Heart left ventricle (tissue), 16 donors: Measurements from ENCODE around the gene MGA. TPM values are rescaled to one million over a fixed set of nuclear protein-coding genes. Genes with fewer than 3 reads are reported as not detected.

ENCODE experiments used
- ATAC-seq, 4 donors: fragments of 200-7000 bp; cut with Tn5 transposase; one replicate each; pipeline ENCODE4 v1.9.1; 2020 to 2022; ENCODE audit warnings: moderate library complexity in 4 of 4, mild to moderate bottlenecking in 3 of 4, moderate number of reproducible peaks in 1 of 4
- DNase-seq, 5 donors: peaks; one replicate each; pipeline ENCODE4 v3.0.0-alpha.2; 2020
- H3K27ac ChIP-seq, 12 donors: fragments of 200-600 bp; sonication (generic) in 4 of 12; one replicate each; pipeline versions ENCODE4 v1.5.0 to v1.8.0; 2016 to 2022; ENCODE audit warnings: mild to moderate bottlenecking in 2 of 12
- H3K27me3 ChIP-seq, 9 donors: fragments of 200-600 bp; sonication (generic) in 2 of 9; one replicate each; pipeline versions ENCODE4 v1.5.1 to v1.8.0; 2016 to 2022; ENCODE audit warnings: mild to moderate bottlenecking in 3 of 9
- H3K36me3 ChIP-seq, 9 donors: fragments of 200-600 bp; sonication (generic) in 2 of 9; one replicate each; pipeline versions ENCODE4 v1.5.0 to v1.8.0; 2018 to 2022; ENCODE audit warnings: mild to moderate bottlenecking in 2 of 9
- H3K4me1 ChIP-seq, 12 donors: fragments of 200-600 bp; sonication (generic) in 4 of 12; one replicate each; pipeline versions ENCODE4 v1.5.0 to v1.8.0; 2016 to 2022; ENCODE audit warnings: mild to moderate bottlenecking in 3 of 12
- H3K4me3 ChIP-seq, 12 donors: fragments of 200-600 bp; sonication (generic) in 4 of 12; one replicate each; pipeline versions ENCODE4 v1.5.0 to v1.8.0; 2017 to 2022; ENCODE audit warnings: mild to moderate bottlenecking in 9 of 12, moderate library complexity in 4 of 12
- H3K9me3 ChIP-seq, 12 donors: fragments of 200-600 bp; sonication (generic) in 4 of 12; one replicate each; pipeline versions ENCODE4 v1.5.0 to v1.8.0; 2016 to 2022; ENCODE audit warnings: mild to moderate bottlenecking in 1 of 12
- CTCF ChIP-seq, 12 donors: fragments of 200-600 bp; sonication (generic) in 4 of 12; IDR thresholded peaks; one replicate each; pipeline versions ENCODE4 v1.5.0 to v1.8.0; 2018 to 2022; ENCODE audit warnings: antibody characterized with exemption in 12 of 12, mild to moderate bottlenecking in 5 of 12
- POLR2A ChIP-seq, 2 donors: fragments of 450-650 bp; IDR thresholded peaks; one replicate each; pipeline ENCODE4 v1.6.1; 2017; ENCODE audit warnings: antibody characterized with exemption in 2 of 2, mild to moderate bottlenecking in 2 of 2, moderate library complexity in 2 of 2
- WGBS, 4 donors: extraction: QIAGEN DNeasy Blood & Tissue Kit in 2 of 4; methylation state at CpG; one replicate each; pipeline versions ENCODE4 v1.1.5 to v1.1.7; 2013 to 2018; 5-methylcytosine and 5-hydroxymethylcytosine counted together
- intact Hi-C, 10 donors: fragments of 100-400 bp; cut with DNase I; formaldehyde crosslinking; loops; one replicate each; pipeline versions ENCODE4 v1.11.1 to v1.14.2; 2022
- polyA plus RNA-seq, 2 donors: library from polyadenylated mRNA; stranded (reverse); fragments of 200-250 nt; gene quantifications; one replicate each; pipeline ENCODE4 v1.2.3, GENCODE V29; 2013
- total RNA-seq, 9 donors: library from RNA; depleted of rRNA in 2 of 9; stranded (reverse); fragments of >200 nt in 2 of 9; fragmentation: NEBNext Ultra II Directional in 3 of 9; extraction: Animal tissue kit (Norgen Biotek cat#: 25700) in 3 of 9; gene quantifications; one replicate each; pipeline versions ENCODE4 v1.1.0 to v1.2.4, GENCODE V29; 2016 to 2023
- donor health status: ischemic (EF 13 %, LVEDD 7.1; RV severe dilation, severe dysfunction).
- donor health status: healthy with polysubstance abuse.
- donor health status: DM: no; HTN: yes; CAD: no.
- donor health status: DM: no; HTN: no; CAD: no.
- donor health status: ischemic (EF 25% LVEDD 6.9; RV normal size, moderate dysfunction).
- donor health status: ischemic (EF 25% LVEDD 5.7; RV mildly dilated, moderate dysfunction).
- donor health status: healthy.
- donor health status: DM: yes; HTN: yes; CAD: no.
- donor health status: ischemic (EF 35%, LVEDD 5.7; RV mildly dilated, moderate dysfunction).
- donor health status: nonischemic (EF 11% LVEDD 7.7; RV severe dilation, severe dysfunction).
- donor health status: DM: yes; HTN: yes; CAD: no.
- donor health status: PGD.
- donor health status: ischemic (EF 29% LVEDD 5.4; RV normal size, mild dysfunction).
- donor health status: nonischemic (EF 23%, LVEDD 6.1; RV moderate dilation, normal function).

MGA gene
- total and polyA plus RNA-seq, 11 donors, result 5.3 to 58.7 (median 34.5) TPM

DNA sequence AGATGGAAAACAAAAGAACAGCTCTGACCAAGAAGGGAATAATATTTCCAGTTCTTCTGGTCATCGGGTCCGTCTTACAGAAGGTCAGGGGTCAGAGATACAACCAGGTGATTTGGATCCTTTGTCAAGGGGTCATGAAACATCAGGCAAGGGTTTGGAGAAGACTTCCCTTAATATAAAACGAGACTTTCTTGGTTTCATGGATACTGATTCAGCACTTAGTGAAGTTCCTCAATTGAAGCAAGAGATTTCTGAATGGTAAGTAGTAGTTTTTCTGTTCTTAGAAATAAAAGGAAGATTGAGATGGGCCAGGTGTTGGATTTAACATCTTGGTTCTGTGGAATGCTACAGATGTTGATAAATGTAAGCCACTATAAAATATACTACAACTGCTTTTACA, 9.5 kb downstream of the MGA start:
- Histone ChIP-seq H3K4me3 (no peak overlapping the region), H3K4me1 (peaks cover 0 to 32% (median 6%) of the 10 kb centered on the region in 12 donors), H3K27me3 (no peaks in the 10 kb centered on the region), H3K36me3 (peaks cover 0 to 19% (median 7%) of the 10 kb centered on the region in 9 donors), H3K27ac (no peak overlapping the region), H3K9me3 (no peaks in the 10 kb centered on the region)
- ATAC-seq (no peak), DNase-seq (no peak)
- TF ChIP-seq POLR2A (IDR thresholded peaks at IDR 0.05) (no peak), CTCF (IDR thresholded peaks at IDR 0.05) (no peak)
- intact Hi-C loops, result loop anchor here in 1 of 10 donors (10.0 kb wide), 1 partner anchor 65 kb away; no protein-coding TSS in a partner anchor
- WGBS, 4 donors, result 81 to 85% (median 83%) methylated on average over 3 of the region's 3 CpGs

- no peaks in the 10 kb centered on the region for H3K27me3 ChIP-seq
- WGBS, 4 donors, result 75 to 79% (median 76%) methylated on average over 7 of the region's 7 CpGs
- no peak overlapping the region for H3K4me3 ChIP-seq
- intact Hi-C loops, result no loop called here
- TF ChIP-seq CTCF (IDR thresholded peaks at IDR 0.05), result no peak
- no peak for TF ChIP-seq POLR2A (IDR thresholded peaks at IDR 0.05)
- no peaks in the 10 kb centered on the region for H3K9me3 ChIP-seq
- DNase-seq (no peak), ATAC-seq (no peak)
- H3K36me3 ChIP-seq, result peaks cover 0 to 20% (median 7%) of the 10 kb centered on the region in 9 donors
- no peak overlapping the region for H3K27ac ChIP-seq
- H3K4me1 ChIP-seq, result peaks cover 0 to 33% (median 5%) of the 10 kb centered on the region in 12 donors
These were observed 11.7 kb downstream of the MGA start for GRCh38 chr15:41671656-41672648.

DNA sequence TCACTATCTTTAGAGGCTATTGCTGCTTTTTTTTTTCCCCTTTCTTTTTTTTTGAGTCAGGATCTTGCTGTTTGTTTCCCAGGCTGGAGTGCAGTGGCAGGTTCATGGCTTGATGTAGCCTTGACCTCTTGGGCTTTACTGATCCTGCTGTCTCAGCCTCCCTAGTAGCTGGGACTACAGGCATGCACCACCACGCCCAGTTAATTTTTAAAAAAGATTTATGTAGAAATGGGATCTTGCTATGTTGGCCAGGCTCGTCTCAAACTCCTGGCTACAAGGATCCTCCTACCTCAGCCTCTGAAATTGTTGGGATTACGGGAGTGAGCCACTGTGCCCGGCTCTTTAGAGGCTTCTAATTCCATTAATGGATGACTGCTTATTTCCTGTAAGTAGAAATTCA, 15.1 kb downstream of the MGA start:
- Histone ChIP-seq H3K4me3 (no peak overlapping the region), H3K27me3 (no peaks in the 10 kb centered on the region), H3K36me3 (peaks cover 0 to 13% (median under 1%) of the 10 kb centered on the region in 9 donors), H3K4me1 (peaks cover 0 to 24% (median 0%) of the 10 kb centered on the region in 12 donors), H3K27ac (no peak overlapping the region), H3K9me3 (peaks cover 0 to 11% (median 0%) of the 10 kb centered on the region in 12 donors)
- WGBS, 4 donors, result 91 to 98% (median 96%) methylated on average over 4 of the region's 4 CpGs
- DNase-seq (no peak), ATAC-seq (no peak)
- TF ChIP-seq POLR2A (IDR thresholded peaks at IDR 0.05) (no peak), CTCF (IDR thresholded peaks at IDR 0.05) (no peak)
- intact Hi-C loops, result no loop called here

- Histone ChIP-seq H3K4me1 (peaks cover 0 to 6% (median 0%) of the 10 kb centered on the region in 12 donors), H3K9me3 (peaks cover 0 to 11% (median 0%) of the 10 kb centered on the region in 12 donors), H3K27me3 (no peaks in the 10 kb centered on the region), H3K27ac (no peak overlapping the region), H3K36me3 (peaks cover 0 to 10% (median 0%) of the 10 kb centered on the region in 9 donors), H3K4me3 (no peak overlapping the region)
- DNase-seq (no peak), ATAC-seq (no peak)
- WGBS, 4 donors, result 97 to 99% (median 98%) methylated on average over 4 of the region's 4 CpGs
- TF ChIP-seq CTCF (IDR thresholded peaks at IDR 0.05), result no peak
- TF ChIP-seq POLR2A (IDR thresholded peaks at IDR 0.05), result no peak
- intact Hi-C loops, result no loop called here
These were observed 18.5 kb downstream of the MGA start for GRCh38 chr15:41678742-41679141.
